A673 (cell line): Measurements from ENCODE around the gene FOXO4.

Experiments used
- CTCF ChIP-seq: fragments of 300-800, 200-600 bp; sonication (generic); conservative IDR thresholded peaks from 2 replicates; pipeline ENCODE4 v1.5.1; 2017; ENCODE audit warnings: low read depth, mild to moderate bottlenecking, antibody characterized with exemption, low read length, moderate library complexity, mixed read lengths
- EZH2 ChIP-seq: fragments of 200-600 bp; sonication (generic); IDR thresholded peaks from 2 replicates; pipeline ENCODE4 v1.6.1; 2017; ENCODE audit warnings: borderline replicate concordance, low read depth, mild to moderate bottlenecking, mixed read lengths, antibody characterized with exemption, low read length; ENCODE audit not compliant: poor library complexity, severe bottlenecking

DNA sequence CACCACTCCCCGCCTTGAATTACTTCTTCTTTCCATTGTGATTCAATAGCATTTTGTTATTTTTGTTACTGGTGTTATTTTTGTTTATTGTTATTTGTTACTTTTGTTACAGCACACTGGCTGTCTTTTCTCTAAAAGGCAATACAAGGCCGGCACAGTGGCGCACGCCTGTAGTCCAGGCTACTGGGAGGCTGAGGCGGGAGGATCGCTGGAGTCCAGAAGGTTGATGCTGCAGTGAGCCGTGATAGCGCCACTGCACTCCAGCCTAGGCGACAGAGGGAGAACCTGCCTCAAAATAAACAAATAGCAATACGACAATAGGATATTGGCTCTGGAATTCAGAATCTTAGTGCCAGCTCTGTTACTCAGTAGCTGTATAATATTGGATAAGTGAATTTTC lies 21.7 kb downstream of the FOXO4 start:
- TF ChIP-seq CTCF (no peak), EZH2 (no peak)
